Embryonic facial prominence (tissue), 1 donor: Measurements from ENCODE around the gene TPM1.
"Not testable (repeated sequence)": the region's sequence is repeated elsewhere in the genome, so short reads cannot be mapped to it uniquely, and the experiment has no call there.

Experiments used
- DNase-seq: peaks from one replicate; pipeline ENCODE4 v3.0.0-alpha.2; 2016; ENCODE audit errors: extremely low spot score

TPM1 gene

GRCh38 chr15:63094495-63094931, 52.0 kb downstream of the TPM1 start:
- no peak for DNase-seq

- DNase-seq, result no peak
Observed at GRCh38 chr15:63096178-63096577, 53.6 kb downstream of the TPM1 start.

GRCh38 chr15:63098901-63099300, 56.4 kb downstream of the TPM1 start:
- not testable (repeated sequence) for DNase-seq

- not testable (repeated sequence) for DNase-seq
Observed at GRCh38 chr15:63099581-63099980, 57.0 kb downstream of the TPM1 start.

- no peak for DNase-seq
Observed at GRCh38 chr15:63103416-63103815, 60.9 kb downstream of the TPM1 start.

- no peak for DNase-seq
Observed at GRCh38 chr15:63104727-63105126, 62.2 kb downstream of the TPM1 start.

- DNase-seq, result not testable (repeated sequence)
Observed at GRCh38 chr15:63105354-63105753, 62.8 kb downstream of the TPM1 start.

GRCh38 chr15:63107895-63108546, 65.5 kb downstream of the TPM1 start:
- no peak for DNase-seq

GRCh38 chr15:63109498-63109897, 67.0 kb downstream of the TPM1 start:
- DNase-seq, result no peak

- DNase-seq, result no peak
Observed at GRCh38 chr15:63109920-63110319, 67.4 kb downstream of the TPM1 start.

- no peak for DNase-seq
Observed at GRCh38 chr15:63110428-63111026, 68.0 kb downstream of the TPM1 start.

- no peak for DNase-seq
Observed at GRCh38 chr15:63111481-63111880, 68.9 kb downstream of the TPM1 start.

GRCh38 chr15:63112871-63113270, 70.3 kb downstream of the TPM1 start:
- no peak for DNase-seq

- no peak for DNase-seq
Observed at GRCh38 chr15:63114465-63114864, 71.9 kb downstream of the TPM1 start.
